ENCODE data around the gene BCCIP.

Gene BCCIP

DNA sequence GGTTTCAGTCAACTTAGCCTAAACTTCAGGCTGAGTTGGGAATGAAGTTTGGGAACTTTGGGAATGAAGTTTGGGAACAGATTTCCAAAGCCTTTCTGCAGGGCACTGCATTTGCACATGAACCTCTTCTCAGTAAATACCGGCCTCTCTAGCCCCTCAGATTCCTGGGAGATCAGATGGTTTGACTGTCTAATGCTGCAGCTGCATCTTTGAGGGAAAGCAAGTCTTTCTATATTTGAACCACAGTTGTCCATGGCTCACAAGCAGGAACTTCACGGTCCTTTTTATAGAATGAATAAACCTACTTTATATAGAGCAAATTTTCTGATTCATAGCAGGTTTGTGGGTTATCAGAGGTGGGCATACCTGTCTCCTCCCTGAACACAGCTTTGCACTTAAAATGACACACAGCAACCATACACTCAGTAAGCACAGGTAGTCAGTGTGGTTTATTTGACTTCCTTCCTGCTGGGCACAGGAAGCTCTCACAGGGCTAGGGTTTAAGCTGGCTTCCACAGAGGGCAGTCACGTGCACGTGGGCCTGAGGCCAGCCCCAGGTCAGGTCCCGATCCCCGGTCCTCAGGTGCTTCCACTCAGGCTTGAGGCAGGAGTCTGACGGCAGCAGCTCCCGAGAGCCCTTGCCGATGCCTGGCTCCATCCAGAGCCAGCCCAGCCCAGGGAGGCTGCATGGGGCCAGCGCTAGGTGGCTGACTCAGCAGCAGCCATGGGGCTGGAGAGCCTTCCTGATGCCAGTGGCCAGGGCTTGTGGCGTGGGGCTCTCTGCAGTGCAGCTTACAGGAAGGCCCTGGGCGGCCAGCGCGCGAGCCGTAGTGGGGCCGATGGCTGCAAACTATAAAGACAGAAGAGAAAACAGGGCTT lies 35.0 kb upstream of the BCCIP start:
- no peak for DNase-seq (ENCODE audit: low spot score)
- Mint-ChIP-seq H3K27me3 (ENCODE audit: low read depth) (no peaks in the 10 kb centered on the region), H3K9me3 (no peaks in the 10 kb centered on the region), H3K27ac (peak overlapping the region; percentile 71), H3K4me1 (ENCODE audit: low read depth) (peaks cover 12% of the 10 kb centered on the region), H3K4me3 (no peak overlapping the region), H3K36me3 (ENCODE audit: low read depth) (peaks cover 14% of the 10 kb centered on the region)

DNA sequence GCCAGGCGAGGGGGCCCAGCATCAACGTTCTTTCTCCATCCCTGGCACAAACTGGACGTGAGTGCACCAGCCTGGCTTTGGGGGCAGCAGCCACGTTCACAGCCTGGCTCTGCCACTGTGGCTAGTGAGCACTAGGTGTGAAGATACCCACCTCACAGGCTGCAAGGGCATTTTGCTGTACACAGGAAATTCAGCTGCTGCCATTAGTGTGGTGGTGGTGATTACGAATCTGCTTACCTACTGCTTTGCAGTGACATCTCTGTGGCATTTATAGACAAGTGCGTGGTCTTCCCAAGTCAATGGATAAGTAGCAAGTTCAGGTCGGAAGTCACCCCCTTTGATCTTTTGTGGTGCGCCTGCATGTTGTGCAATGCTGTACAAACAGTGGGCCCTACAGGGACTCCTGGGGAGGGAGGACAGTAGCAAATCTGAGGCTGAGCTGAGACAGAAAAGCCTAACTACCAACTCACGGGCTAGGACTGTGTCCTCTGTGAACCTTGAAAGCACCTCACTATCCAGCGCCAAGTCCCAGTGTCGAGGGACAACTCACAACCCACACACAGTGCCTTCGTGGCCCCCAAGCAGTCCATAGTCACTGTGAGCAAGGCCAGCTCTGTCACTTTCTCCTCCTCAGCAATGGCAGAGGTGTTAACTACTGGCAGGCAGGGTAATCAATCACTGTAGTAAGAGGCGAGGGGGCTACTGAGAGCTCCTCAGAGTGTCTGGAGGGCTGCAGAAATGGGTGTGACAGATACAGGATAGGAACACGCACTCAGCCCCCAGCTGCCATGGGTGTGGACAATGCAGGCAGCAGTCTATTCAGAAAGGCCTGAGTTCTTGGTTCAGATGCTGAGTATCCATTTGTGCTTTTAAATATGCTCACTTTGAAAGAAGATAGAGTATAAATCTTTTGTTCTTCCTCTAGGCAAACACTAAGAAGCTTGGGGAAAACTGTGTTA lies 30.7 kb upstream of the BCCIP start:
- H3K4me1 Mint-ChIP-seq (ENCODE audit: low read depth), result peaks cover 12% of the 10 kb centered on the region
- no peaks in the 10 kb centered on the region for H3K9me3 Mint-ChIP-seq
- H3K27ac Mint-ChIP-seq, result no peak overlapping the region
- H3K4me3 Mint-ChIP-seq, result no peak overlapping the region
- no peak for DNase-seq (ENCODE audit: low spot score)
- H3K27me3 Mint-ChIP-seq (ENCODE audit: low read depth), result no peaks in the 10 kb centered on the region
- peaks cover 23% of the 10 kb centered on the region for H3K36me3 Mint-ChIP-seq (ENCODE audit: low read depth)

DNA sequence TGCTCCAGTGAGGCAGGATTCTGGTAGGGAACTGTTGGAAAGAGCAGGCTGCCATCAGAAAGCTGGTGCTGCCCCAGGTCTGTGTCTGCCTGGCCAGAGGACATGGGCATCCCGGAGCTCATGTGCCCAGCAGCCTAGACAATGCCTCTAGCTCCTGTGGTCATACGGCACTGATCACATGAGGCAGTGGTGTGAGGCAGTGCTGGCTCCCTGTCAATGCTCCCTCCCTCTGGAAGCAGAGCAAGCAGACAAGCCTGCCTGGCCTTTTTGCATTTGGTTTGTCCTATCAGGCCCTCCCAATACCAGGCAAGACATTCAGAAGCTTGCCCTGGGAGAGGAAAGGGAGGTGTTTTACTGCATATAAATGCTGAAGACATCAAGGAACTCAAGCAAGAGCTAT lies 28.2 kb upstream of the BCCIP start:
- Mint-ChIP-seq H3K4me3 (no peak overlapping the region), H3K27me3 (ENCODE audit: low read depth) (no peaks in the 10 kb centered on the region), H3K4me1 (ENCODE audit: low read depth) (peaks cover under 1% of the 10 kb centered on the region), H3K36me3 (ENCODE audit: low read depth) (peaks cover 16% of the 10 kb centered on the region), H3K9me3 (no peaks in the 10 kb centered on the region), H3K27ac (no peak overlapping the region)
- DNase-seq (ENCODE audit: low spot score), result no peak

DNA sequence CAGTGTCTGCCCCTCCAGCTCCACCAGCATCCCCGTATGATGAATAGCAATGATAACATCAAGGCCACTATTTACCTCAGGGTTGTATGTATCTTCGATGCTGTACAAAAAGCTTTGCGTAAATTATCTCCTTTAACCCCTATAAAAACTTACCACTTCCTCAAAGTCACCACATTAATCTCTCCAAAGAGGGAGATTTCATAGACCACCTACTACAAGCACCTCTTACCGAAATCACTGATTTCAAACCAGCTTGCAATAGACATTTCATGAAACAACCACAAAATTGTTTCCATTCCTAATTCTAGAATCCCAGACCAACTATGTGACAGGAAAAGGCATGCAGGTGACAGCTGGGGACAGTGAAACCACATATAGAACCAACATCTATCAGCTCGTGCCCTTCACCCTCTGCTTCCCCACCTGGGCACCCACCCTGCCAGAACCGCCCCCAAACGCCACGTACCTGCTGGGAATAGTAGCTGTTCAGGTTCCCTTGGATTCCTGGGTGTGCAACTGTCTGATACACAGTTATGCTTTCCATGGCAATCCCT lies 27.6 kb upstream of the BCCIP start:
- Mint-ChIP-seq H3K9me3 (no peaks in the 10 kb centered on the region), H3K4me3 (no peak overlapping the region), H3K27me3 (ENCODE audit: low read depth) (no peaks in the 10 kb centered on the region), H3K36me3 (ENCODE audit: low read depth) (peaks cover 15% of the 10 kb centered on the region), H3K27ac (no peak overlapping the region), H3K4me1 (ENCODE audit: low read depth) (no peaks in the 10 kb centered on the region)
- DNase-seq (ENCODE audit: low spot score), result no peak

DNA sequence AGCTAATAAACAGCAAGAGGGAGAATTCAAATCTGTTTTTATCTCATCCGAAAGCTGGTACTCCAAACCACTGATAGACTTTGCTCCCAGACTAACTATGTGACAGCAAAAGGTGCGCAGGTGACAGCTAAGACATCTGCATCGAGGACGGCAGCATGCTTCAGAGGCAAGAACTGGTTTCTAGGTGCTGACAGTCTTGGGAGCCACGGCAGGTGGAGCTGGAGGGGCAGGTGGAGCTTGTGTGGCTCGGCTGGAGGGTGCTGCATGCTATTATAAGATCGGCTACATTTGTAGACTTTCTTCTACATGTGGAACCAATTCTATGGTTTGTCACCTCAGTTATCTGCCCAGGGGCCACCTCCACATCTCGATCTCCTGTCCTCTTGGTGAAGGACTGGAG lies 25.9 kb upstream of the BCCIP start:
- no peak for DNase-seq (ENCODE audit: low spot score)
- Mint-ChIP-seq H3K27ac (no peak overlapping the region), H3K4me3 (no peak overlapping the region), H3K4me1 (ENCODE audit: low read depth) (no peaks in the 10 kb centered on the region), H3K9me3 (no peaks in the 10 kb centered on the region), H3K27me3 (ENCODE audit: low read depth) (no peaks in the 10 kb centered on the region), H3K36me3 (ENCODE audit: low read depth) (peaks cover 10% of the 10 kb centered on the region)

DNA sequence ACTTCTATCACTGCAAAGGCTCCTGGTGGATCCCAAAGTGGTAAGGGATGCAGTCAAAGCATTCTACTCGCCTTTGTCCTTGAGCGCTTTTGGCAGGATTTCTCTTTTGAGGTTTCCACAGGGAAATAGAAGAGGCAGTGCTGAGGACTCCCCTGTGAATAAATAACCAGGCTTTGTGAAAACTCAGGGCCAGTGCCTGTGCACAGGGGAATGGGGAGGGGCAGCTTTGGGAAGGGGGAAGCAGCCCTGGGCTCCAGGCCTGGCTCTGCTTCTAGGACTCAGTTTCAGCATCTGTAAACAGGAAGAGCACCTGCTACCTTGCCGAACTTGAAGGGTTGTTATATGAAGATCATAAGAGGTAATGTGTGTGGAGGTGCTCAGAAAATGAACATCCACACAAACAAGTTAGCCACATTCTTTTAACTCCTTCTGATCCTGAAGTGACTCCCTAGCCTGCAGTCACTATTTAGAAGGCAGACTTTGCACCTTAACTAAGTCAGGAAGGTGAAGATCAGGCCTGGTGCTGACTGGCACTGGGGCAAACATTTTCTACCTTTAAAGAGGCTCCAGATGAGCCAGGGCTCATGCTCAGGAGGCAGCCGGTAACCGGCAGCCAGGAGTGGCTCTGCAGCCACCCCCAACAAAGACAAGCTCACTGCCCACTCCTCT lies 25.2 kb upstream of the BCCIP start:
- Mint-ChIP-seq H3K27ac (no peak overlapping the region), H3K9me3 (no peaks in the 10 kb centered on the region), H3K4me3 (no peak overlapping the region), H3K4me1 (ENCODE audit: low read depth) (no peaks in the 10 kb centered on the region), H3K27me3 (ENCODE audit: low read depth) (no peaks in the 10 kb centered on the region), H3K36me3 (ENCODE audit: low read depth) (peaks cover 9% of the 10 kb centered on the region)
- no peak for DNase-seq (ENCODE audit: low spot score)

DNA sequence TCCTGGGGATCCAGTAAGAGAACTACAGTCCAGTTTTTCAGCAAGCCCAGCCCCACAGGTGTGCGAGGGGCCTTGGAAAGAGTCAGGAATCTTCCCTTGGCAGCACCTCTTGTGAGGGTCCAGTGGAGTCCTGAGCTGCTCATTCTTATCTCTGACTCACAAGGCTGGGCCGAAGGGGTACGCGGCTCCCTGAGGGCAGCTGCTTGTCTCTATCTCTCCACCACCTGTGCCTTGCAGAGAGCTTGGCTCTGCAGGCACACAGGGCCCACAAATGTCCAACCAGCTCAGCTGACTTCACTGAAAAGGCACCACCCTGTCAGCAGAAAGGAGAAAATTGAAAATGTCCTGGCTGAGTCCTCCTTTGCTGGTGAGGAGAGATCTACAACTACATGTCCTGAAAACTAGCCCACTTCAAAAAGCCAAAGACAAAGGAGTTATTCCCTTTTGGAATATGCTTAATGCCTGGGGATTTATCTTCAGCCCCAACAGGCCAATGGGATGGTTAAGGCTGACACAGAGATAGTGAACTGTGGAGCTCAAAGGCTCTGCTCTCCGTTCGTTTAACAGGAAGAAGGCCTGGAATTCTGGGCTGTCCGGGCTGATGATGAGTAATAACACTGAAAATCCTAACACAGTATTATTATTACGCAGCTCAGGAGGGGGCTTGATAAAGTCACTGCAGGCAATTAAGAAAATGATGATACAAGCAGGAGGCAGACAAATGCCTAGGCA lies 23.7 kb upstream of the BCCIP start:
- Mint-ChIP-seq H3K27ac (no peak overlapping the region), H3K9me3 (no peaks in the 10 kb centered on the region), H3K27me3 (ENCODE audit: low read depth) (no peaks in the 10 kb centered on the region), H3K36me3 (ENCODE audit: low read depth) (no peaks in the 10 kb centered on the region), H3K4me3 (no peak overlapping the region), H3K4me1 (ENCODE audit: low read depth) (no peaks in the 10 kb centered on the region)
- no peak for DNase-seq (ENCODE audit: low spot score)

DNA sequence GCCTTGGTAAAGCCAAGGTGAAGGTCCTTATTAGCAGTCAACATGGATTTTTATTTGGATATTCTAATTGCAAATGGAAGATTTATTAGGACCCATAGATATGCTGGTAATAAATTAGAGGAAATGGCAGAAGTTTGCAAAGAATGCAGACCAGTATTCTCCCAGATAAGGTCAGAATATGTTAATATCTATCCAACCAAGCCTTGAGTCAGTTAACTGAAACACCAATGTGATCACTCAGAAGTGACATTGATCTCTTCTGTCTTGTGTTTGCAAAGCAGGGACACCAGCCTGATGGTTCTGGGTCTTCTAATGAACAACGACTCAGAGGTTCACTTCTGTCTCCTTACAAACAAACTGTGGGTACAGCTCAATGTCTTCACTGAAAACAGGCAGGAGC lies 21.8 kb upstream of the BCCIP start:
- Mint-ChIP-seq H3K36me3 (ENCODE audit: low read depth) (peaks cover 8% of the 10 kb centered on the region), H3K4me1 (ENCODE audit: low read depth) (no peaks in the 10 kb centered on the region)

DNA sequence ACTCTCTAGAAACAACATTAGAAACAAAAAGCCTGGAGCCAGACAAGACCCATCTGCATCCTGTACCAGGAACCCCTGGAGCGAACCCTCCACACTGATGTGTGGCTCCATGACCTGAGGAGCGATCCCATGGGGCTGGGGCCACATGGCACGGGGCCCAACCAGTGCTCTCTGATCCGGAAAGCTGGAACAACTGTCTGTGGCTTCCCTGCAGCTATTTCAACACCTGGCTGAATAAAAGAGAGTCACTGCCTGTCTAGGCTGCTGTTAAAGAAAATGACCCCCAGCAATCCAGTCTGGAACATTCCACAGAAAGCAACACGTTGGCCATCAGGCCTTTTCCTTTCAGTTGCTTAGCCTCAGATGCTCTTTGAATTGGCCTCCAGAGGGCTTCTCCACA lies 21.2 kb upstream of the BCCIP start:
- H3K36me3 Mint-ChIP-seq (ENCODE audit: low read depth), result peaks cover 8% of the 10 kb centered on the region
- H3K4me3 Mint-ChIP-seq, result no peak overlapping the region
- no peaks in the 10 kb centered on the region for H3K4me1 Mint-ChIP-seq (ENCODE audit: low read depth)
- no peak for DNase-seq (ENCODE audit: low spot score)
- H3K27ac Mint-ChIP-seq, result no peak overlapping the region
- no peaks in the 10 kb centered on the region for H3K9me3 Mint-ChIP-seq
- no peaks in the 10 kb centered on the region for H3K27me3 Mint-ChIP-seq (ENCODE audit: low read depth)

More for the DNA sequence above, 21.8 kb upstream of the BCCIP start:
- no peaks in the 10 kb centered on the region for H3K9me3 Mint-ChIP-seq
- H3K27ac Mint-ChIP-seq, result no peak overlapping the region
- no peak for DNase-seq (ENCODE audit: low spot score)
- H3K27me3 Mint-ChIP-seq (ENCODE audit: low read depth), result no peaks in the 10 kb centered on the region
- H3K4me3 Mint-ChIP-seq, result no peak overlapping the region

DNA sequence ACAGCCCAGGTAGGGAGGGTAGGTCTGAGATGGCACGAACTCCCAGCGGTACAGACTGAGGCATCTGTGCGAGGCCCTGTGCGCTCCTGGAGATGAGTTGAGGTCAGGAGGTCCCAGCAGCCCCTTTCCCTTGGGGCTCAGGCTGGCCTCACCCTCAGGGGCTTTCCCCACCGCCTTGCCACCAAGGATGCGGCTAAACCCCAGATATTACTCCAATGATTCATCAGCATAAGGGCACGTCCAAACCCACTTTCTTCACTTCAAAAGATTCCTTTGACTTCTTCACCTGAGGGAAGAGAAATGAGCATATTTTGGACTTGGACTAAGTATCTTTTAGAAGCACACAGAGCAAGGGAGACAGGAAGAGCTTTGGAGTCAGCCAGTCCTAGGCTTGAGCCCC lies 20.6 kb upstream of the BCCIP start:
- Mint-ChIP-seq H3K36me3 (ENCODE audit: low read depth) (peaks cover 8% of the 10 kb centered on the region), H3K27ac (no peak overlapping the region), H3K4me3 (no peak overlapping the region), H3K27me3 (ENCODE audit: low read depth) (no peaks in the 10 kb centered on the region), H3K4me1 (ENCODE audit: low read depth) (peaks cover under 1% of the 10 kb centered on the region), H3K9me3 (no peaks in the 10 kb centered on the region)
- DNase-seq (ENCODE audit: low spot score), result no peak

DNA sequence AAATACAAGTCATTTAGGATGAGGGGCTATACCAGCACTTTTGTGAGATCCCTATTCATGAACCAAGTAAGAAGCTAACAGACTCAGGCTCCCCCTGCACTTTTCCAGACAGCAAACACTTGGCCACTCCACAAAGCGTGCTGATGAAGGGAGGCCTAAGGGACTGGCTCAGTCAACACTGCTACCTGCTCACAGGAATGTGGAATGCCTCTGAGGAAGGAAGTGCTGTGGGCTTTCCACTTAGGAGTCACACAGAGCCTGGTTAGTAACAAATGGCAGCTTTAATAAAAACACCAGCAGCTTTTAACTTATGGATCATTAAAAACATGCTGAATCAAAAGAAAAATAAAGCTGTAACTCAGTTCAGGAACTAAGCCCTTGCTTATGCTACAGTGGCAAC lies 15.3 kb upstream of the BCCIP start:
- no peak for DNase-seq (ENCODE audit: low spot score)
- no peak overlapping the region for H3K27ac Mint-ChIP-seq
- H3K4me3 Mint-ChIP-seq, result no peak overlapping the region
- no peaks in the 10 kb centered on the region for H3K9me3 Mint-ChIP-seq
- no peaks in the 10 kb centered on the region for H3K27me3 Mint-ChIP-seq (ENCODE audit: low read depth)
- H3K4me1 Mint-ChIP-seq (ENCODE audit: low read depth), result peaks cover 1% of the 10 kb centered on the region
- H3K36me3 Mint-ChIP-seq (ENCODE audit: low read depth), result peaks cover 24% of the 10 kb centered on the region

DNA sequence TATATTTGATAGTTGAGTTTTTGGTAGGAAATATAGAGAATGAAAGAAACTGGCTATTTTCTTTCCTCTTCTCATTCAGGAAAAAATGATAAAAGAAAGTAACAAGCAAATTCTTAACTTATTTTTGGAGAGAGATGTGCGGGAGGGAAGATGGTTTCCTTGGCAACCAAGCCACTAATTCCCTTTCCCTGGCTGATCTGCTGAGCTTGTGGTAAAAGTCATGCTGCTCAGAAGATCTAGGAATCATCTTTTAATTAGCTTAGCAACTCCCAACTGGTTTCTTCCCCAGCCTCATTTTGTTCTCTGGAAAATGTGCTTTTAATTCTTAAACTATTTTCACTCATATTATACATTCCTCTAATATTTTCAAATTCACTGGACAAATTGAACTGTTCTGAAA lies 12.1 kb upstream of the BCCIP start:
- DNase-seq (ENCODE audit: low spot score), result no peak
- no peaks in the 10 kb centered on the region for H3K27me3 Mint-ChIP-seq (ENCODE audit: low read depth)
- no peak overlapping the region for H3K4me3 Mint-ChIP-seq
- peaks cover 1% of the 10 kb centered on the region for H3K4me1 Mint-ChIP-seq (ENCODE audit: low read depth)
- H3K27ac Mint-ChIP-seq, result no peak overlapping the region
- H3K9me3 Mint-ChIP-seq, result no peaks in the 10 kb centered on the region
- peaks cover 24% of the 10 kb centered on the region for H3K36me3 Mint-ChIP-seq (ENCODE audit: low read depth)

DNA sequence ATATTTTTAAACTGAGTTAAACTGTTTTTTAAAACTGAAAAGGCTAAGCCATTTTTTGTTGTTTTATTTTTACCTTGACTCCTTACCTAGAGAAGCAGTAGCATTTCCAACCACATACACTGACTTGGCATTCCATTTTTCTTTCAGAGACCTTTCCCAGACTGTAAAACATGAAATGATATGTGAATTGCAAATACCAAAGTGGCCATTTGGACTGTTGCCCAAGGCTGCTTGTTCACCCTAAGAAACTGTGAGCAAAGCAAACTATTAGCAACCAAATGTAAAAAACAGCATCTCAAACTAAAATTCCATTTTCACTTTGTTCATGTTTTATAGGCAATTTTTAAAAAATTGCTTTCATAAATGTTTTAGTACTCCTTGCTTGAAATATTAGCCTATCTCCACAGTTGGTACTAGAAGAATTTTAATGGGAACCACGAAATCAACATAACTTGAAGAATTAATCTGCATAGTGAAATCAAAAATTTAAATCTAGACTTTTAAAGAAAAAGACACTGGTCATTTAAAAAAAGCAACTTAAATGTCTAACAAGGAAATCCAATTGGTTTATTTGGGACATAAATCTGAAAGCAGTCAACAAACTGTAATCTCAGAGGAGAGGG lies 11.1 kb upstream of the BCCIP start:
- Mint-ChIP-seq H3K27ac (no peak overlapping the region), H3K4me3 (no peak overlapping the region), H3K9me3 (no peaks in the 10 kb centered on the region), H3K36me3 (ENCODE audit: low read depth) (peaks cover 23% of the 10 kb centered on the region), H3K4me1 (ENCODE audit: low read depth) (peaks cover 1% of the 10 kb centered on the region), H3K27me3 (ENCODE audit: low read depth) (no peaks in the 10 kb centered on the region)
- no peak for DNase-seq (ENCODE audit: low spot score)

Measured in T-helper 2 cell treated with Interferon-gamma antibody and Interleukin-4, amounts not matched to agents 5 μg/mL and 100 μg/mL, for 36 hours (primary cell).